PC-9 (cell line): ENCODE results near the gene RBMS3. TPM values are rescaled to one million over a fixed set of nuclear protein-coding genes. Genes with fewer than 3 reads are reported as not detected.

ENCODE experiments used
- BruUV-seq: library from RNA; stranded (reverse); fragments of 400-500 nt; replicated peaks from 2 replicates; lab custom pipeline; 2021; lab: Mats Ljungman, UMichigan
- CTCF ChIA-PET: fragments of 300-600 bp; sonication (Branson Sonifier 250); formaldehyde crosslinking; loops from one replicate; lab custom pipeline; 2022; ENCODE audit warnings: antibody characterized with exemption; lab: Charles Lee
- POLR2A ChIA-PET: fragments of 300-600 bp; sonication (Branson Sonifier 250); formaldehyde crosslinking; loops from one replicate; lab custom pipeline; 2022; ENCODE audit warnings: antibody characterized with exemption; ENCODE audit not compliant: unreplicated experiment; lab: Charles Lee
- DNase-seq, 2 experiments: peaks; one replicate each; pipeline versions ENCODE4 v3.0.0 to v3.0.0-alpha.2; 2015 to 2022; ENCODE audit warnings: mixed read lengths in 1 of 2
- H2AFZ ChIP-seq: fragments of 200-600 bp; sonication (generic); 2 replicates; pipeline ENCODE4 v1.8.1; 2017; ENCODE audit warnings: antibody characterized with exemption
- H3F3A ChIP-seq: fragments of 200-600 bp; sonication (generic); 2 replicates; pipeline ENCODE4 v1.8.1; 2017; ENCODE audit warnings: antibody characterized with exemption, mild to moderate bottlenecking, low read depth; ENCODE audit not compliant: insufficient read depth
- H3K27ac ChIP-seq: fragments of 200-600 bp; sonication (generic); 2 replicates; pipeline ENCODE4 v1.6.1; 2016; ENCODE audit warnings: mixed run types
- H3K27me3 ChIP-seq: fragments of 200-600 bp; sonication (generic); 2 replicates; pipeline ENCODE4 v1.6.1; 2016; ENCODE audit warnings: low read depth, mixed run types; ENCODE audit not compliant: insufficient read depth
- H3K36me3 ChIP-seq: fragments of 200-600 bp; sonication (generic); 2 replicates; pipeline ENCODE4 v1.6.1; 2016; ENCODE audit warnings: low read depth, mixed run types
- H3K4me1 ChIP-seq: fragments of 200-600 bp; sonication (generic); replicated peaks from 2 replicates; pipeline ENCODE4 v1.6.1; 2016; ENCODE audit warnings: mixed run types; ENCODE audit not compliant: insufficient read depth
- H3K4me2 ChIP-seq: fragments of 200-600 bp; sonication (generic); 2 replicates; pipeline ENCODE4 v1.6.1; 2017; ENCODE audit warnings: mixed run types
- H3K4me3 ChIP-seq: fragments of 200-600 bp; sonication (generic); 2 replicates; pipeline ENCODE4 v1.6.1; 2016; ENCODE audit warnings: mixed run types
- H3K79me2 ChIP-seq: fragments of 200-600 bp; sonication (generic); 2 replicates; pipeline ENCODE4 v1.6.1; 2017; ENCODE audit warnings: low read depth, mixed run types
- H3K9me2 ChIP-seq: fragments of 200-600 bp; sonication (generic); 2 replicates; pipeline ENCODE4 v1.8.1; 2017; ENCODE audit warnings: mild to moderate bottlenecking; ENCODE audit not compliant: insufficient read depth
- H3K9me3 ChIP-seq: fragments of 200-600 bp; sonication (generic); 2 replicates; pipeline ENCODE4 v1.8.1; 2016; ENCODE audit warnings: low read depth; ENCODE audit not compliant: insufficient read depth
- H4K20me1 ChIP-seq: fragments of 200-600 bp; sonication (generic); 2 replicates; pipeline ENCODE4 v1.8.1; 2017; ENCODE audit not compliant: insufficient read depth
- EZH2 ChIP-seq: fragments of 200-600 bp; sonication (generic); IDR thresholded peaks from 2 replicates; pipeline ENCODE4 v1.8.0; 2017; ENCODE audit warnings: antibody characterized with exemption, low read depth
- intact Hi-C: fragments of 100-400 bp; cut with micrococcal nuclease; formaldehyde crosslinking; loops from one replicate; pipeline ENCODE4 v1.10.0; 2022; ENCODE audit not compliant: unreplicated experiment
- total RNA-seq: library from RNA; stranded (reverse); gene quantifications from 2 replicates; pipeline ENCODE4 v1.2.3, GENCODE V29; 2021
- TF ChIP-seq, protein P1 (sequence below): fragments of 200-600 bp; sonication (generic); conservative IDR thresholded peaks from 2 replicates; pipeline ENCODE4 v1.6.1; 2017; ENCODE audit warnings: mixed run types, antibody characterized with exemption, mild to moderate bottlenecking, moderate library complexity

Gene RBMS3
- total RNA-seq, 1 experiment from 2014 or later: 3.5 TPM

DNA sequence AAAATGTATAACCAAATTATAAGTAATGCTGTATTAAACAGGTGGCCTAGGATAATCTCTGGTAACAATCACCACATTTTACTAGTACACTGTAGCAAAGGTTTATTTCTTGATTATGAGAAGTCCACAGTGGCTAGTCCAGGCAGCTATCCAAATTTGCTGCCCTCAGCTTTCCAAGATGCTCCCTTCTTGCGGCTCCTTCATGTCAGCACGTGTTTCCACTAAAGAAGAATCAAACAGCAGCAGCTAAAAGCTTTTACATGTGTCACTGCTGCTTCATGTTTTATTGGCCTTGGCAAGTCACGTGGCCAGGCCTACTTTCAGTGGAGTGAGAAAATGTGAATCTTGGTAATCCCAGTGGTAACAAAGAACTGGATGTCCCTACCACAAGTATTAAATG lies 5.6 kb upstream of the RBMS3 start:
- intact Hi-C loops: no loop called here
- H3K4me1 ChIP-seq: no peaks in the 10 kb centered on the region

DNA sequence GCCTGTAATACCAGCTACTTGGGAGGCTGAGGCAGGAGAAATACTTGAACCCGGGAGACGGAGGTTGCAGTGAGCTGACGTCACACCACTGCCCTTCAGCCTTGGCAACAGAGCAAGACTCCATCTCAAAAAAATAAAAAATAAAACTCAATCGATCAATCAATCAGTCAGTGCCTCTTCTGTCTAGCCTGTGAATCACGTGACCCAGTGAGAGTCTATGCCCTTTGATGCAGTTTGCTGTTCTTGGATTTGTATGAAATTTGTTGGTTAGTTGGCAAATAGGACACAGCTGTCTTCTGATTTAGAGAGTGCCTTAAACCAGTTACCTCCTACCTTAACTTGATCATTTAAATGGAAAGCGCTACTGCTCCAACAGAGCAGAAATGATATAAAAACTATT lies 3.6 kb upstream of the RBMS3 start:
- CTCF ChIA-PET: interaction anchor here (0.7 kb wide), 1 partner anchor 200 kb away, joined by 4 read pairs; no protein-coding TSS in a partner anchor
- H3K9me2 ChIP-seq: no peaks in the 10 kb centered on the region
- H3K4me1 ChIP-seq: no peaks in the 10 kb centered on the region; the same call in 1 of the 2 replicates
- no peak overlapping the region for H3K4me2 ChIP-seq
- H2AFZ ChIP-seq: no peak overlapping the region
- DNase-seq: no peak
- BruUV-seq: no TSS peak
- no peaks in the 10 kb centered on the region for H3K27me3 ChIP-seq
- no peaks in the 10 kb centered on the region for H4K20me1 ChIP-seq
- no peaks in the 10 kb centered on the region for H3F3A ChIP-seq
- intact Hi-C loops: no loop called here
- no peak overlapping the region for H3K4me3 ChIP-seq
- POLR2A ChIA-PET: no interaction called here
- H3K36me3 ChIP-seq: no peaks in the 10 kb centered on the region
- no peaks in the 10 kb centered on the region for H3K79me2 ChIP-seq
- H3K9me3 ChIP-seq: no peaks in the 10 kb centered on the region
- TF ChIP-seq EZH2: no peak
- H3K27ac ChIP-seq: no peak overlapping the region

More for the DNA sequence above, 5.6 kb upstream of the RBMS3 start:
- no peak overlapping the region for H3K4me3 ChIP-seq
- TF ChIP-seq, protein P1, sequence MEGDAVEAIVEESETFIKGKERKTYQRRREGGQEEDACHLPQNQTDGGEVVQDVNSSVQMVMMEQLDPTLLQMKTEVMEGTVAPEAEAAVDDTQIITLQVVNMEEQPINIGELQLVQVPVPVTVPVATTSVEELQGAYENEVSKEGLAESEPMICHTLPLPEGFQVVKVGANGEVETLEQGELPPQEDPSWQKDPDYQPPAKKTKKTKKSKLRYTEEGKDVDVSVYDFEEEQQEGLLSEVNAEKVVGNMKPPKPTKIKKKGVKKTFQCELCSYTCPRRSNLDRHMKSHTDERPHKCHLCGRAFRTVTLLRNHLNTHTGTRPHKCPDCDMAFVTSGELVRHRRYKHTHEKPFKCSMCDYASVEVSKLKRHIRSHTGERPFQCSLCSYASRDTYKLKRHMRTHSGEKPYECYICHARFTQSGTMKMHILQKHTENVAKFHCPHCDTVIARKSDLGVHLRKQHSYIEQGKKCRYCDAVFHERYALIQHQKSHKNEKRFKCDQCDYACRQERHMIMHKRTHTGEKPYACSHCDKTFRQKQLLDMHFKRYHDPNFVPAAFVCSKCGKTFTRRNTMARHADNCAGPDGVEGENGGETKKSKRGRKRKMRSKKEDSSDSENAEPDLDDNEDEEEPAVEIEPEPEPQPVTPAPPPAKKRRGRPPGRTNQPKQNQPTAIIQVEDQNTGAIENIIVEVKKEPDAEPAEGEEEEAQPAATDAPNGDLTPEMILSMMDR: no peak
- TF ChIP-seq EZH2: no peak
- no peak for DNase-seq
- ChIA-PET CTCF (no interaction called here), POLR2A (no interaction called here)
- no peaks in the 10 kb centered on the region for H3K36me3 ChIP-seq
- H4K20me1 ChIP-seq: no peaks in the 10 kb centered on the region
- no TSS peak for BruUV-seq
- H3K9me2 ChIP-seq: no peaks in the 10 kb centered on the region
- no peaks in the 10 kb centered on the region for H3K9me3 ChIP-seq
- H2AFZ ChIP-seq: no peak overlapping the region
- H3K4me2 ChIP-seq: no peak overlapping the region
- no peaks in the 10 kb centered on the region for H3F3A ChIP-seq
- H3K27ac ChIP-seq: no peak overlapping the region
- no peaks in the 10 kb centered on the region for H3K27me3 ChIP-seq
- H3K79me2 ChIP-seq: no peaks in the 10 kb centered on the region

DNA sequence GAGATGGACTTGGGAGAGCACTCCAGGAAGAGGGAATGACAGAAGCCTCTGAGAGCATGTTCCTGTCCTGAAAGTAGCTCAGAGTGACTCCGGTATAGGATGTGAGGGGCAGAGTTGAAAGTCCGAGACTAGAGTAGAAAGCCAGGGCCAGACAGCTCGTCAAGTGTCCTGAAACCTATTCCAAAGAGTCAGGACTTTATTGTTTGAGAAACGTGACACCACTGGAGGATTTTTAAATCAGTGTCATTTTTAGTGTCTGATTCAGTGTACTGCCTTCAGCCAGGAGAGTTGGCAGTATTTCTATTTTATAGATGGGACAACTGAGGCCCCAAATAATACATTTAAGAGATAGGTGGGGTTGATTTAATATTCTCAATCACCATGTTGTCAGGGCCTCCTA lies 1.6 kb upstream of the RBMS3 start:
- Histone ChIP-seq H3K4me1 (no peaks in the 10 kb centered on the region; the same call in 1 of the 2 replicates), H3K9me2 (no peaks in the 10 kb centered on the region), H3K27me3 (no peaks in the 10 kb centered on the region), H4K20me1 (no peaks in the 10 kb centered on the region), H2AFZ (no peak overlapping the region), H3K4me3 (no peak overlapping the region), H3K4me2 (no peak overlapping the region), H3K36me3 (no peaks in the 10 kb centered on the region), H3K79me2 (no peaks in the 10 kb centered on the region), H3K27ac (no peak overlapping the region), H3F3A (no peaks in the 10 kb centered on the region), H3K9me3 (no peaks in the 10 kb centered on the region)
- DNase-seq: no peak
- intact Hi-C loops: no loop called here
- BruUV-seq: no TSS peak
- ChIA-PET CTCF (no interaction called here), POLR2A (no interaction called here)
- no peak for TF ChIP-seq EZH2
- TF ChIP-seq, protein P1: no peak

DNA sequence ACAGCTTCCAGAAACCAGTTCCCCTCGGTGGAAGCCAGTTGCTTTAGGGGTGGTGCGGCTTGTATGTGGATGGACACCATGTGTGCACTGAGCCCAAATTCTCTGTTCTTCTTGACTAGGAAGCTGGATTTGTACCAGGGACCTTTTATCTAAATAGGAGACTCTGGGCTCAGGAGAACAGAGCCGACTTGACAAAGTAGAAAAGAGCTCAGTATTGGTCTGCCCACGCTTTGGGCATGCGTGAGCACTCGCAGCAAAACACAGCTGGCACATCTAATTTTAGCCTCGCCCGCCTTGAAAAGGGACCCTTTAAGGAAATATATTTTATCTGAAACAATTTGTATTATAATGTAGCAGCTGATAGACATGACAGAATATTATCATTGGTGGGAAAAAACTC lies 1.1 kb upstream of the RBMS3 start:
- H3K9me3 ChIP-seq: no peaks in the 10 kb centered on the region
- no peaks in the 10 kb centered on the region; the same call in 1 of the 2 replicates for H3K4me1 ChIP-seq
- H3K4me3 ChIP-seq: no peak overlapping the region
- H3K27me3 ChIP-seq: no peaks in the 10 kb centered on the region
- CTCF ChIA-PET: interaction anchor here (0.6 kb wide), 1 partner anchor 13 kb away, joined by 3 read pairs; no protein-coding TSS in a partner anchor
- no peaks in the 10 kb centered on the region for H3K79me2 ChIP-seq
- no peak overlapping the region for H3K4me2 ChIP-seq
- H3K9me2 ChIP-seq: no peaks in the 10 kb centered on the region
- no peak for DNase-seq
- H4K20me1 ChIP-seq: no peaks in the 10 kb centered on the region
- H3K27ac ChIP-seq: no peak overlapping the region
- intact Hi-C loops: loop anchor here (2.0 kb wide), 2 partner anchors 415 to 485 kb away; no protein-coding TSS in a partner anchor
- H3K36me3 ChIP-seq: no peaks in the 10 kb centered on the region
- POLR2A ChIA-PET: interaction anchor here (0.7 kb wide), 1 partner anchor 328 kb away, joined by 8 read pairs; no protein-coding TSS in a partner anchor
- no peaks in the 10 kb centered on the region for H3F3A ChIP-seq
- H2AFZ ChIP-seq: no peak overlapping the region
- no peak for TF ChIP-seq EZH2
- TF ChIP-seq, protein P1: no peak
- no TSS peak for BruUV-seq
